IPS-18a (cell line): Measurements from ENCODE around the gene MAML3.

ENCODE experiments used
- H3K27ac ChIP-seq: one replicate; pipeline ENCODE4 v1.5.1; 2013; ENCODE audit warnings: low read length
- H3K27me3 ChIP-seq: one replicate; pipeline ENCODE4 v1.6.1; 2013; ENCODE audit warnings: mild to moderate bottlenecking, low read length; ENCODE audit not compliant: control insufficient read depth, insufficient read depth
- H3K36me3 ChIP-seq: one replicate; pipeline ENCODE4 v1.6.1; 2013; ENCODE audit warnings: low read depth, low read length; ENCODE audit not compliant: control insufficient read depth
- H3K4me1 ChIP-seq: one replicate; pipeline ENCODE4 v1.6.1; 2013; ENCODE audit warnings: low read depth, low read length; ENCODE audit not compliant: control insufficient read depth
- H3K4me3 ChIP-seq: one replicate; pipeline ENCODE4 v1.5.1; 2013; ENCODE audit warnings: low read length
- H3K9ac ChIP-seq: one replicate; pipeline ENCODE4 v1.6.1; 2013; ENCODE audit warnings: mild to moderate bottlenecking, low read length, moderate library complexity
- H3K9me3 ChIP-seq: one replicate; pipeline ENCODE4 v1.6.1; 2013; ENCODE audit warnings: low read depth, low read length; ENCODE audit not compliant: control insufficient read depth

The MAML3 gene

DNA sequence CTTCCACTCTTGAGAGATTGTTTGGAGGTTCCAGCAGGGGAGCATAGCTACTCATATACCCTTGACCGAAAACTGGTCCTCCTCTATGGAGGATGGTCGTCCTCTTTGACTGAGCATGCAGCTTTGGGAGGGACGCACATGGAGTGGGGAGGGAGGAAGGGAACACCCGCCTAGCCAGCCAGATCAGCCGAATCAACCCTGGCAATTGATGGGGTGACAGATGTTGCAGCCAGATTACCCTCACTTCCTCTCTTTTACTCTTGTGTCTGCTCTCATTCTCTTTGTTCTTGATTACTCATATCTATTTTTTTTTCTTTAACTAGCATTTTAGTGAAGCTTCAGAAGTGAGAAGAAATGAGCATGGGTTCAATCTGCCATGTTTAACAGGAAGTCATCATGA, 468.8 kb downstream of the MAML3 start:
- Histone ChIP-seq H3K27ac (no peak overlapping the region), H3K4me1 (no peaks in the 10 kb centered on the region), H3K9ac (no peak overlapping the region), H3K4me3 (no peak overlapping the region), H3K27me3 (no peaks in the 10 kb centered on the region), H3K36me3 (no peaks in the 10 kb centered on the region), H3K9me3 (no peaks in the 10 kb centered on the region)

- no peaks in the 10 kb centered on the region for H3K4me1 ChIP-seq
These were observed 469.6 kb downstream of the MAML3 start for GRCh38 chr4:139684351-139684750.

DNA sequence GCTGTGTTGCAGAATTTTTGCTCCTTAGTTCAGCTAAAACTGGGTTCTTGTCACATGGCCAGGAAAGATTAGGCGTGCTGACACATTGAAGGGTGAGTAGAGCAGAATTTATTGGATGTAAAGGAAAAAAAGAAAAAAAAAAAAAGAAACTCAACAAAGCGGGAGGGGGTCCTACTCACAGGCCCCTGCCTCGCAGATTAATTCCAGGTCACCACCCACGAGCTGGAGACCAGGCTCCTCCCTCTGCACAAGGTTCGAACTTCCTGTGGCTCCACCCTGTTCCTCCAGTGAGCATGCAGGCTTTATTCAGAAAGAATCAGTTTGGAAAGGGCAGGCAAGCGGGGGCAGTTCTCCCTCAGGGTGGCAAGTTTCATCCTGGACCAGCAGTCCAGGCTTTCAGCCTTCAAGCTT, 471.2 kb downstream of the MAML3 start:
- Histone ChIP-seq H3K9ac (no peak overlapping the region), H3K27ac (no peak overlapping the region), H3K9me3 (no peaks in the 10 kb centered on the region), H3K4me3 (no peak overlapping the region), H3K27me3 (no peaks in the 10 kb centered on the region), H3K4me1 (no peaks in the 10 kb centered on the region), H3K36me3 (no peaks in the 10 kb centered on the region)

More at GRCh38 chr4:139684351-139684750, 469.6 kb downstream of the MAML3 start:
- H3K9ac ChIP-seq, result no peak overlapping the region
- no peaks in the 10 kb centered on the region for H3K9me3 ChIP-seq
- no peak overlapping the region for H3K27ac ChIP-seq
- H3K4me3 ChIP-seq, result no peak overlapping the region
- no peaks in the 10 kb centered on the region for H3K36me3 ChIP-seq
- no peaks in the 10 kb centered on the region for H3K27me3 ChIP-seq

GRCh38 chr4:139682309-139682708, 471.7 kb downstream of the MAML3 start:
- Histone ChIP-seq H3K27ac (no peak overlapping the region), H3K9ac (no peak overlapping the region)

DNA sequence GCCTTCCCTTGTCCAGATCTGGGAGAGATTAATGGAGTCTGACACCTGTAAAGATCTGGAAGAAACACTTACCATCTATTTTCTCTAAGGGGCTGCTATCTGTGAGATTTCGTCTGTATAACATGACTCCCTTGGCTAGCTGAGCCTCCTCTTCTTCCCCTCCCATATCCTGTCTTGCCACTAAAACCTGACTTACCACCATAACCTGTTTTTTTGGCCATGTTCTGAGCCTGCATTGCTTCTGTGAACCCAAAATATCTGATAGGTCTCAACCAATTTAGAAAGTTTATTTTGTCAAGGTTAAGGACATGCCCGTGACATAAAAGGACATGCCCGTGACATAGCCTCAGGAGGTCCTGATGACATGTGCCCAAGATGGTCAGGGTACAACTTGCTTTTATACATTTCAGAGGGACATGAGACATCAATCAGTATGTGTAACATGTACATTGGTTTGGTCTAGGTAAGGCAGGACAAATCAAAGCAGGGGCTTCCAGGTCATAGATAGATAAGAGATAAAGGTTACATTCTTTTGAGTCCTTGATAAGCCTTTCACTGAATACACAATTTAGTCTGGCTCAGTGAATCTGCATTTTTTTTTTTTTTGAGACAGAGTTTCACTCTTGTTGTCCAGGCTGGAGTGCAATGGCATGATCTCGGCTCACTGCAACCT, 476.9 kb downstream of the MAML3 start:
- H3K27me3 ChIP-seq, result no peaks in the 10 kb centered on the region

More at GRCh38 chr4:139682309-139682708, 471.7 kb downstream of the MAML3 start:
- no peak overlapping the region for H3K4me3 ChIP-seq
- no peaks in the 10 kb centered on the region for H3K27me3 ChIP-seq
- no peaks in the 10 kb centered on the region for H3K4me1 ChIP-seq
- H3K36me3 ChIP-seq, result no peaks in the 10 kb centered on the region
- no peaks in the 10 kb centered on the region for H3K9me3 ChIP-seq

DNA sequence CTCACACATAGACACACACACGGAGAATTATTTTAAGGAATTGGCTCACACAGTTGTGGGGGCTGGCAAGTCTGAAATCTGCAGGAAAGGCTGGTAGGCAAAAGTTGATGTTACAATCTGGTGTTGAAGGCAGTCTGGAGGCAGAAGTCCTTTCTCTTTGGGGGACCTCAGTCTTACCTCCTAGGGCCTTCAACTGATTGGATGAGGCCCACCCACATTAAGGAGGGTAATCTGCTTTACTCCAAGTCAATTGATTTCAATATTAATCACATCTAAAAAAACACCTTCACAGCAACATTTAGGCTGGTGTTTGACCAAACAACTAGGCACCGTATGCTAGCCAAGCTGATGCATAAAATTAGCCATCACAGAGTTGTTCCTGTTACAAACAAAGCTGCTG, 477.6 kb downstream of the MAML3 start:
- Histone ChIP-seq H3K27ac (no peak overlapping the region), H3K4me1 (no peaks in the 10 kb centered on the region), H3K4me3 (no peak overlapping the region), H3K36me3 (no peaks in the 10 kb centered on the region), H3K9me3 (no peaks in the 10 kb centered on the region), H3K27me3 (no peaks in the 10 kb centered on the region), H3K9ac (no peak overlapping the region)

More for the DNA sequence above, 476.9 kb downstream of the MAML3 start:
- H3K4me3 ChIP-seq, result no peak overlapping the region
- H3K4me1 ChIP-seq, result no peaks in the 10 kb centered on the region
- no peaks in the 10 kb centered on the region for H3K36me3 ChIP-seq
- H3K27ac ChIP-seq, result no peak overlapping the region
- H3K9ac ChIP-seq, result no peak overlapping the region
- no peaks in the 10 kb centered on the region for H3K9me3 ChIP-seq

GRCh38 chr4:139675651-139676050, 478.3 kb downstream of the MAML3 start:
- H3K4me1 ChIP-seq, result no peaks in the 10 kb centered on the region
- H3K27me3 ChIP-seq, result no peaks in the 10 kb centered on the region
- no peaks in the 10 kb centered on the region for H3K9me3 ChIP-seq
- H3K9ac ChIP-seq, result no peak overlapping the region
- no peak overlapping the region for H3K27ac ChIP-seq
- H3K36me3 ChIP-seq, result no peaks in the 10 kb centered on the region
- H3K4me3 ChIP-seq, result no peak overlapping the region

DNA sequence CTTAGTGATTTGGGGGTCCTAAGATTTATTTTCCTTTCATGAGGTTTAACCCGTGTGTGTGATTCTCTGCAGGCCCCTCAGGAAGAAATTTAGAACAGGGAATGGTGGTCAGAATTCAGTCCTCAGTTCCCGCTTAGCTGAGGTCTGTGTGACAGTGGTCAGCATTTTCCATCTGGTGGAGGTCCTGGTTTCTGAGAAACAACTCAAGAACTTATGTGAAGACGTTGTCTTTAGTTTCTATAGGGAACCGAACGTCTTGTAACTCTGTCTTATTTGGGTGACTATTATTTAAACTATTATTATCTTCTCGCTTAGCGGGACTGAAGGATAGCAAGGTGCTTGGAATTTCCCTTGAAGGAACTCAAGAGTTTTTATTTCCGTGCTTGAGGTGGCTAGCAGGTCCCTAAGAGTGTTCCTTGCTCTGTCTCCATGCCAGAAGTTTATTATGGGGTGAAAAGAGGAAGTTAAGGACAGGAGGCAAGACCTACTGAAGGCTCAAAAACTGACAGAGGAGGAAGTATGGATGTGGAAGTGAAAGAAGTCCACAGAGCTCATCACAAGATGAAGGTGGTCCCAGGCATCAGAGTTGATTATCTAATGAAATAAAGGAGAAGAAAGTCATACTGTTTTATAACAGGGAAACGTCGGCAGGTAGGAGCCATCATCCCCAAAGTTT, 479.0 kb downstream of the MAML3 start:
- Histone ChIP-seq H3K4me3 (no peak overlapping the region), H3K4me1 (no peaks in the 10 kb centered on the region), H3K9me3 (no peaks in the 10 kb centered on the region), H3K36me3 (no peaks in the 10 kb centered on the region), H3K27ac (no peak overlapping the region), H3K27me3 (no peaks in the 10 kb centered on the region), H3K9ac (no peak overlapping the region)

DNA sequence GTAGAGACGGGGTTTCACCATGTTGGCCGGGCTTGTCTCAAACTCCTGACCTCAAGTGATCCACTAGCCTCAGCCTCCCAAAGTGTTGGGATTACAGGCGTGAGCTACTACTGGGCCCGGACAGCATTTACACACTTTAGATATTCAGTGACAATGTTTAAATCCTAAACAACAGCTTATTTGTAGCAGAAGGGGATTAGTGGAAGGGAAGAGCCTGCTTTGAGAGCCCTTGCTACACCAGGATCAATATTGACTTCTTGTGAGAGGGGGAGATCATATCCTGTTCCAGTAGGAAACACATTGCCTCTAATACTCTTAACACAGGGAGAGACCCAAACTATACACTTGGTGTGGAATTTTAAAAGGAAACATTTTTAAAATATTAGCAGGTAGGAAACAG, 481.3 kb downstream of the MAML3 start:
- Histone ChIP-seq H3K9me3 (no peaks in the 10 kb centered on the region), H3K27ac (no peak overlapping the region)

GRCh38 chr4:139672215-139672614, 481.8 kb downstream of the MAML3 start:
- Histone ChIP-seq H3K9me3 (no peaks in the 10 kb centered on the region), H3K4me3 (no peak overlapping the region), H3K27ac (no peak overlapping the region), H3K9ac (no peak overlapping the region), H3K4me1 (peaks cover 9% of the 10 kb centered on the region), H3K27me3 (no peaks in the 10 kb centered on the region), H3K36me3 (no peaks in the 10 kb centered on the region)

More for the DNA sequence above, 481.3 kb downstream of the MAML3 start:
- no peak overlapping the region for H3K4me3 ChIP-seq
- peaks cover 9% of the 10 kb centered on the region for H3K4me1 ChIP-seq
- no peaks in the 10 kb centered on the region for H3K36me3 ChIP-seq
- no peak overlapping the region for H3K9ac ChIP-seq
- no peaks in the 10 kb centered on the region for H3K27me3 ChIP-seq

DNA sequence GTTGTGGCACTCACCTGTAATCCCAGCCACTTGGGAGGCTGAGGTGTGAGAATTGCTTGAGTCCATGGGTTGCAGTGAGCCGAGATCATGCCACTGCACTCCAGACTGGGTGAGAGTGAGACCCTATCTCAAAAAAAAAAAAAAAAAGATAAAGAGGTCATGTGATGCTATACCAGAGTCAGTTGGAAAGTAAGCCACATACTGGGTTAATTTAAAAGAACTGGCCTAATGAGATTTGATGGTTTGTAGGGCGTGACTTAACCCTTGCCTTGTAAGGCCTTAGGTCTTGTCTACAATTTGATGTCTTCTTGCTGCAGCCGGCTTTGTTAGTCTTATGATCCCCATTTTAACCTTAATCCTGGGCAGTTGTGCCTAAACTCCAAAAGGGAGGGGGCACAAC, 483.2 kb downstream of the MAML3 start:
- H3K4me3 ChIP-seq, result no peak overlapping the region
- no peaks in the 10 kb centered on the region for H3K27me3 ChIP-seq
- peaks cover 20% of the 10 kb centered on the region for H3K4me1 ChIP-seq
- no peak overlapping the region for H3K27ac ChIP-seq
- H3K9ac ChIP-seq, result no peak overlapping the region
- H3K9me3 ChIP-seq, result no peaks in the 10 kb centered on the region
- H3K36me3 ChIP-seq, result no peaks in the 10 kb centered on the region

GRCh38 chr4:139669890-139670289, 484.1 kb downstream of the MAML3 start:
- Histone ChIP-seq H3K9ac (no peak overlapping the region), H3K4me1 (peaks cover 20% of the 10 kb centered on the region)

More at GRCh38 chr4:139669890-139670289, 484.1 kb downstream of the MAML3 start:
- no peaks in the 10 kb centered on the region for H3K9me3 ChIP-seq
- H3K27ac ChIP-seq, result no peak overlapping the region
- no peaks in the 10 kb centered on the region for H3K36me3 ChIP-seq
- no peaks in the 10 kb centered on the region for H3K27me3 ChIP-seq
- no peak overlapping the region for H3K4me3 ChIP-seq
